Measurements from ENCODE around the gene CCDC33.

CCDC33 gene

DNA sequence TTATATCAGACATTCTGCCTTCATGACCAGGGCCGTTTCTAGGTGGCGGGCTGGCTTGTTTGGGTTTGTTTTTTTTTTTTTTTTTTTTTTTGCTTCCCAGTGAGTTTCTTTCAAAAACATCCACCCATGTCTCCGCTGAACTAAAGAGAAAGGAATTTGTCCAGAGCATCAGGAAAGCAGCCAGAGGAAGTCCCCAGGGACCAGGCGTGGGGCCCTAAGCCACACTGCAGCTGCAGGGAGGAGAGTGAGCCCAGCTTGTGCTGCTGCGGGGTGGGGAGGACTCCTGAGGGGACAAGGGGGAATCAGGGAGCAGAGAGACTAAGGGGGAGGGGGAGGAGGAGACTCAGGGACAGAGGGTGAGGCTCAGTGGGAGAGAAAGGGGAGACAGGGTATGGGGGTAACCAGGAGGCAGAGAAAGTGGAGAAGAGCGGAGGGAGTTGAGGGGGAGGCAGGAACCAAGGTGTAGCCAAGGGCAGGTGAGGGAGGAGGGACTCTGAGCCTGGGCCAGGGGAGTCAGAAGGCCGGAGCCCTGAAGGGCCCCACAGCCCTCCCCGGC, 81.8 kb downstream of the CCDC33 start:
- peak; percentile 66 for DNase-seq

DNA sequence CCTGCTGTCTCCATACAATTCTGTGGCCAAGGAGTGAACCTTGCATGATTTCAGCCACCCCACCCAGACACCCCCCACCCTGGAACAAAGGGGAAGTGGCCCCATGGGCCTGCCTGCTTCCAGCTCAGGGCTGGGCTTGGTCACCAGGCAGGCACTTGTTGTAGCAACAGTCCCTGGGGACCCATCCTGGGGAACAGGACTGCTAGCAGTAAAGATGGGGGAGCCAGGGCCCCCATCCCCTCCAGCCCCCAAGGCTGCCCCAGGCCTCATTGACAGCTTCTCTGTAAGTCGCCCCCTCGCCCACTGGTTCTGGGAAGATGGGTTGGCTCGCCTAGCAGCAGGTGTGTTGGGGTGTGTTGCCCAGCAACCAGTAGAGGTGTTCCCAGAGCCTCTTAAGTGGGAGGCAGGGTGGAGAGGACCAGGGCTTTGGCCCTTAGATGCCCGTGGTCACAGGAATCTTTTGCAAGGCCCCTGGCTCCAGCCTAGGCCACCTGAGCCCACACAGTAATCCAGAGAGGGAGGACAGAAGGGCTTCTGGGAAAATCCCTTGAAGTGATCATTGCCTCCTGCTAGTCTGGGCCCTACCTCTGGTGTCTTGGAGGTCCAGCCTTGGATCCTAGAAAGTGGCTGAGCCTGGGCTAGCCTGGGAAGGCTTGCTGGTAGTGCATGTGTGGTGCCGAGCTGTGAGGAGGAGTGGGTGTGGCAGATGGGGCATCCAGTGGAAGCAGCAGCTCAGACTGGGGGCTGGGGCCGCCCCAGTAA, 82.4 kb downstream of the CCDC33 start:
- DNase-seq, result peak; percentile 92

DNA sequence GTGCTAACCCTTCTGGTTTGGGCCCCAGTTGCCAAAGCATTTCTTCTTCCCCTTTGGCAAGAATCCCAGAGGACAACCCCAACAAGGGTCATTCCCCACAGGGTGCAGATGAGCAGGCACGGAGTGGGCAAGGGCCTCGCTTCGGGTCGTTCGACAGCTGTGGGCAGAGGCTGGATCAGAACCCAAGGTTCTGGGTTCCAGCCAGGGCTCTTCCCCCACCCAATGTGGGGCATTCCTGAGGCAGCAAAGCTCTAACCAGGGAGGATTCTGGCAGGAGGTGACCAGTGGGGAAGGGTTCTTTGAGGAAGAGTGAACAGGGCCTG, 83.0 kb downstream of the CCDC33 start:
- no peak for DNase-seq

DNA sequence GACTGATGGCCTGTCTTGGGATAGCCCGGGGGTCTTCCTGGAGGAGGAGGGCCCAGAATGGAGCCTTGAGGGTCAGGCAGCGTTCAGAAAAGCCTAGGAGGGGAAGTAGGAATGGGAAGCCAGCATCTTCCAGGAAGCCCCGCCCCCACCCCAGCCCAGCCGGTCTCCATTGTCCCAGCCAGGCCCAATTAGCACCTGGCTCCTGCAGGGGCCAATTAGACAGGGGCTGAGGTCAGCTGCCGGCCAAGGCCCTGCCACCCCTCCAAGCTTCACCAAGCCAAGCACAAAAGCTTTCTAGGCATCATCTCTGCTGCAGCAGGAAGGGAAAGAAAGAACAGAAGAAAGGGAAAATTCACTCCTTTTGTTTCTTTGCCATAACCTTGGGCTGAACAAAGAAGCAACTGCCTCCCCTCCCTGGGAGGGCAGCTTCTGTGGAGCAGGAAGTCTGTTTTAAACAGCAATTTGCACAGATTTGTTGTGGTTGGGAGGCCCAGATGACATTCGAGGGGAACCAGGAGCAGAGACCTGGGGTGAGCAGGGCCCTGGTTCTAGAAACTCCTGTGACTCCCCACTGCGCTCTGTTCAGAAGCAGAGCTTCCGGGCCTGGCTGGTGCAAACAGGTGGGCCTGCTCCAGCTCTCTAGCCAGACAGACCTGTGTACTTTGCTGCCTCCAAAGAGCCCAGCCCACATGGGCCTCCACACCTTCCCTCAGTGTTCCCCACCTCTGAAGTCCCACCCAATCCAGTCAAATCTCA, 83.6 kb downstream of the CCDC33 start:
- peak; percentile 22 for DNase-seq

DNA sequence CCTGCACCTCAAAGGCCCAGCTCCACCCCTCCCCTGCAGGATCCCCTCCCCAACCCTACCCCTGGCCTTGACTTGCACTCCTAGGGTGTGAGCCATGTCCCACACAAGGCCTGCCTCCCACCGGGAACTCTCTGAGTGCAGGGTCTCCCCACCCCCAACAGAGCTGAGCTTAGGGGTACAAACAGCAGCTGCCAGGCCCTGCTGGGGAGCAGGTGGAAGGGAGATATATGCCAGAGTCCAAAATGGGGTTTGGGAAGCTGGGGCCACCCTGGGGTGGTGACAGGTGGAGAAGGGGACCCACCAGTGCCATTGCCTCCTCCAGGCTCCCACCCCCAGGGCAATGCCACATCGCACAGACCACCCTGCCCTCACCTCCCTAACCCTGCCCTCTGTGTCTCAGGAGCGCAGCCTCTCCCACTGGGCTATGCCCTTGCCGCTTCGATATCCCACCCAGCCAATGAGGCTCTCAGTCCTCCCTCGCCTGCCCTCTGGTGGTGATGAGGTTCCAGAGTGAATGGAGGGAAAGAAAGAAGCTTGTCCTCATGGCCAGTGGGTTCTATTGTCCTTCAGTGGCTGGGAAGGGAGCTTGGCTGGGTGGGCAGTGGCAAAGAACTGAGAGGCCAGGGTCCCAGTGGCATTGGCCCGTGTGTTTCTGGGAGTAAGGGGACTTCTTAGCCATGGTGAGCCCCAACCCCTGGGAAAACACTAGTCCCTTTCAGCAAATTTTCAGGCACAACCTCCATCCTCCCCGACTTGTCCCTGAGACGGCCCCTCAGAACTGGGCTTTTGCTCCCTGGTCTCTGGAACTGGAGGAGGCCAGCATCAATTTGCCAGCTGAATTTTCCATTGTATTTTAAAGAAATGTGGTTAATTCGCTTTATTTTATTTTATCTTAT, 84.5 kb downstream of the CCDC33 start:
- peak; percentile 72 for DNase-seq

DNA sequence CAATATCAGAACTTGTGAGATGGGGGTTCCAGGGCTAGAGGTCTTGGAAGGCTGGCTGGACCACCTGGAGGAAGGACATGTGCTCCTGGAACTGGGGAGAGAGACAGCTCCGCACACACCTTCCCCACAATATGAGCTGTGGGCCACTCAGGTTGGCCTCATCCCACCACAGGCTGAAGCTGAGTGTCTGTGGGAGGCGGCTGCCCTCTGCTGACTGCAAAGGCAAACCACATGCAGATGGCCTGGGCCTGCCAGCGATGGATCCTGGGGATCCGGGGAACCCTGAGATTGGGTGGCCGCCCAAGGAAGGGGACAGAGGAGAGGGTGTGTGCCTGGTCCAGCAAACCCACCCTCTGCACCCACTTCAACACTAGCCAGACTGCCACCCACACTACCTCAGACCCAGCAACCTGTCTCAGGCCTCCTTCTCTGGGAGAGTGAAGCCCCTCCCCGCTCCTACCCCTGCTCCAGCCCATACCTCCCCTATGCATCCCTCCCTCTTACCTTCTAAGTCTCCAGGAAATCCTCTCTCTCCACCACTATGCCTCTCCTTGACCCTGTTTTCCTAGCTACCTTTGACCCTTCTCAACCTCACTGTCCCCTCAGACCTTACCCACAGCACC, 86.5 kb downstream of the CCDC33 start:
- DNase-seq, result peak; percentile 71

DNA sequence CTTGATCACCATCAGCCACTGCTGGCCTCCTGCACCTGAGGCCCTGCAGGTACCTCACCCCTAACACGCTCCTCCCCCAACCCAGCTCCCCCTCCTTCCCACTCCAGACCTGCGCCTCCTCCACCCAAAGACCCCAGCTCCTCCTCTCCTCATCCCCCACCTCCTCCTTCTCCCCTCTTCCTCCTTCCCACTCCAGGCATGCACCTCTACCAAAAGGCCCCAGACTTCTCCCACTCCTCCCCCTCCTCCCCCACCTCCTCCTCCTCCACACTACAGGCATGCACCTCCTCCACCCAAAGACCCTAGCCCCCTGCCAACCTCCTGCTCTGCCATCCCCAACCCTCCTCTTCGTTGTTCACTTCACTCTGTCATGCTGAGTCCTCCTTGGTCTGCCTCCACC, 88.6 kb downstream of the CCDC33 start:
- no peak for DNase-seq

DNA sequence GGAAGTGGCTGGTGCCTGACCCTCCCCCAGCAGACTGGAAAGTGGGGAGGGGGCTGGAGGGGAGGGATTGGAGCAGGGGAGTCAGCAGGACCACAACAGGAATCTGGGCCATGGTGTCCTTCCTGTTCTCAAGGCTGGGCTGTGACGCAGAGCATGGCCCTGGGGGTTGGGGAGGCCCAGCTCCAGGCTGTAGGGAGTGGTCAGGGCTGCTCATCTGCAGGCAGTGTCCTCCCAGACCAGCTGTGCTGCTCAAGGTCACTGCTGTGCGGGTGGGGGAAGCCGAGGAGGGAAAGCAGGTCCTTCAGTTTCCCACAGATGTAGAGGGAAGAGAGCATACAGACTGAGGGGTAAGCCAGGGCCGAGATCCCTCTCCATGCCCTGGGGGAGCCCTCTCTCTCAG, 90.6 kb downstream of the CCDC33 start:
- DNase-seq, result no peak

DNA sequence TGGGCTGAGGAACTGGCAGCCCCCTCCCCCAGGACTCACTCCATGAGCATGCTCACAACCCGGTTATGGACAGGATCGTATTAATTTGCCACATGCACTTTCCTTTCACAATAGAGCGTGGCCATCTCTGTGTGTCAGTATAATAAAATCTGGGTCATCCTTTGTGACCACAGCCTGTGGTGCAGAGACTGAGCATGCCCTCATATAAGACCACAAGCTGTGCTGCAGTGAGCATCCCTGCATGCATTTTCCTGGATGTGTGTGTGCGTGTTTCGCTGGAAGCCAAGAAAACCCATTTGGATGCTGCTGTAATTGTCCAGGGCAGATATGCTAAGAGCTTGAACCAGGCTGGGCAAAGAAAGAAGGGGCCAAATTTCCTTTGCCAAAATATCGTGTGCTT, 91.6 kb downstream of the CCDC33 start:
- no peak for DNase-seq

DNA sequence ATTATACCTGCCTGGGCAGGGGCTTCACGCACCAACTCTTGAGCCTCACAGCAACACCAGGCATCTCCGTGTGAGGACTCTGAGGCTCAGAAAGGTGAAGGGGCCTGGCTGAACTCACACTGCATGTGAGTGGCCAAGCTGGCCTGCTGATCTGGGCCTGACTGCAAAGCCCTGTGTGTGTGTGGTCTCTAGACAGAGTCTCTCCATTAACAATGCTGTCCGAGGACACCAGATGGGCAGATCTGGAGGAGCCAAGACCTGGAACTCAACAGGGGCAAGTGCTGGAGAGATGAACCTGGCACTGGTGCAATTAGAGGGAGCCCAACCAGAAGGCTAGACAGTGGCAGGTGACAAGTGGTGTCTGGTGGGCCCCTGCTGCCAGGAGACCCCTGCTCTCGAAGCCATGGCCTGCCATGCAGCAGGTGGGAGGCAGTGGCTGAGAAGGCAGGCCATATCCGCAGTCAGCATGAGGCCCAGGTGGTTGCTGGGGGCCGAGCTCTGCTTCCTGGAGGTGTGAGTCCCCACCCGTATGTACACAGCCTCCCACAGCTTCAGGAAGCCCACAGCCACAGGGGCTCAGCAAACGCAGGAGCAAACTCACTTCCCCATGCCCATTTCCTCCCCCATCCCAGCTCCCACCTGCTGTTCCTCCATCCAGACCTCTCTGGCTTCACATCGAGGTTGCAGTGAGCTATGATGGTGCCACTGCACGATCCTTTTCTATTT, 92.4 kb downstream of the CCDC33 start:
- DNase-seq, result no peak

DNA sequence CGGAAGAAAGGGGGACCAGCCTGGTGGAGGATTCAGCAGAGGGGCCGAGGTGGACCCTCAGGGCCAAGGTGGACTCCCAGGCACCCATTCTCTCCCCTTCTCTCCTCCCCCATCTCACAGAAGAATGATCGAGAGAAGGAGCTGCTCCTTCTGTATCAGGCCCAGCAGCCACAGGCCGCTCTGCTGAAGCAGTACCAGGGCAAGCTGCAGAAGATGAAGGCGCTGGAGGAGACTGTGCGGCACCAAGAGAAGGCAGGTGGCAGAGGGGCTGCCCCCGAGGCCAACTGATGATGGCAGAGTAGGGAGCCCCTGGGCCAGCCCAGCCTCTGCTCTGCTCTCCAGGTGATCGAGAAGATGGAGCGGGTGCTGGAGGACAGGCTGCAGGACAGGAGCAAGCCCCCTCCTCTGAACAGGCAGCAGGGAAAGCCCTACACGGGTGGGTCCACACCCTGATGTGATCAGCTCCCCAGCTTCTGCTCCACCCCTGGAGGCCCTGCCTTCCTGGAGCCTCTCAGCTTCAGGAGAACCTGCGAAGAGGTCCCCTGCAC, 94.8 kb downstream of the CCDC33 start:
- no peak for DNase-seq

DNA sequence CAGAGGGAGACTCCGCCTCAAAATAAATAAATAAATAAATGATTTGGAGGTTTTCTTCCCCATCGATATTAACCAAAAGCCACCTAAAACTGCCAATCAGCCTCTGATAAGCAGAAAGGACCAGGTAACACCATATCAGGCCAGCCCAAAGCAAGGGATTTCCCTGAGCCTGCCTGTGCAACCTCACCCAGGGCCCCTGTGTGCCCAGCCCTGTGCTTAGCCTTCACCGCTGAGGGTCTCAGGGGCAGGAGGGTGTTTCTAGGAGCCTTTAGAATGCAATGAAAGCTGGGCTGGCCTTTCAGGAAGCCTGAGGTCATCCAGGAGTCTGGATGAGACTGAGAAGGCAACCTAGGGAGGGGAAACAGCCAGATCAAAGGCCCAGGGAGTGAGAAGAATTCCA, 95.9 kb downstream of the CCDC33 start:
- no peak for DNase-seq

DNA sequence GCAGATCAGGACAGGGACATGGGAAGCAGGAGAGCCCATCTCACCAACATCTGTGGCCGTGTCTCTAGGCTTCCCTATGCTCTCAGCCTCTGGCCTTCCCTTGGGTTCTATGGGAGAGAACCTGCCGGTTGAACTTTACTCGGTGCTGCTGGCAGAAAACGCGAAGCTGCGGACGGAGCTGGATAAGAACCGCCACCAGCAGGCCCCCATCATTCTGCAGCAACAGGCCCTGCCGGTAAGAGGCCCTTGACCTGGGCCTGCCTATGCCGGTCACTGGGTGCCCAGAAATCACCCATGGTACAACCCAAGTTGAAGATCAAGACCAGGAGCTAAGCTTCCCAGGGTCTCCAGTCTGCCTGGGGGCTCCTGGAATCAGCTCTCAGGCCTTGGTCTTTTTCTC, 96.5 kb downstream of the CCDC33 start:
- no peak for DNase-seq

DNA sequence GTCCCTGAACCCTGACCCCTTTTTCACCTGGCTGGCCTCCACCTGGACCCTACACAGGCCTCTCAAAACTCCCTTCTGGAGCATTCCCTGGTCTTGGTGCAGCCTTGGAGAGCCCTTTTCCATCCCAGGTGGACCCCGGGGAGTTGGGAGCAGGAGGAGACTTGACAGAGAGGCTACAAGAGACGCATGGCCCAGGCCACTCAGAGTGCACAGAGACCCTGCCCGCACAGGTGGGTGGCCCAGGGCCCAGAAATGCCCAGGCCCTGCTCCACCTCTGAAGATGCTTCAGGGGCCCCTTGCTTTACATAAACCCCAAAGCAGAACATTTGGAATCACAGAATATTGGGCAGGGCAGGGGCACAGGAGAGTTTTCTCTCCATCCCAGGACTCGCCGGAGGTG, 97.0 kb downstream of the CCDC33 start:
- no peak for DNase-seq

DNA sequence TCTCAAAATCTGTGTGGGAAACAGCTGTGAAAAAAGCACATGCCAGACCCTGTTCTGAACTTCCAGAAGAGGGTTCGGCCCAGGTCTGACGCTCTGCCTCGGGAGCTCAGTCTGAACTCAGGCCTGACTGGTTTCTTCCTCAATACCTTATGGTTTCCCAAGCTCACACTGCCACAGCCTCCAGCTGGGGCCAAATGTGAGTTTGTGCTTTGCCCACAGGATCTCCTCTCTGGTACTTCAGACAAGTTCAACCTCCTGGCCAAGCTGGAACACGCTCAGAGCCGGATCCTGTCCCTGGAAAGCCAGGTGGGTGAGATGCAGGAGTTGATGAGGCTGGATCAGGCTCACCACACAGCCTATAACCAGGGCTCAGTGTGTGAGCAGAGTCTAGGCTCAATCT, 97.5 kb downstream of the CCDC33 start:
- DNase-seq, result no peak

DNA sequence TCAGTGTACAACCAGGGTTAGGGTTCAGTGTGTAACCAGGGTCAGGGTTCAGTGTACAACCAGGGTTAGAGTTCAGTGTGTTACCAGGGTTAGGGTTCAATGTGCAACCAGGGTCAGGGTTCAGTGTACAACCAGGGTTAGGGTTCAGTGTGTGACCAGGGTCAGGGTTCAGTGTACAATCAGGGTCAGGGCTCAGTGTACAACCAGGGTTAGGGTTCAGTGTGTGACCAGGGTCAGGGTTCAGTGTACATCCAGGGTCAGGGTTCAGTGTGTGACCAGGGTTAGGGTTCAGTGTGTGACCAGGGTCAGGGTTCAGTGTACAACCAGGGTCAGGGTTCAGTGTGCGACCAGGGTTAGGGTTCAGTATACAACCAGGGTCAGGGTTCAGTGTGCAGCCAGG, 98.0 kb downstream of the CCDC33 start:
- no peak for DNase-seq

DNA sequence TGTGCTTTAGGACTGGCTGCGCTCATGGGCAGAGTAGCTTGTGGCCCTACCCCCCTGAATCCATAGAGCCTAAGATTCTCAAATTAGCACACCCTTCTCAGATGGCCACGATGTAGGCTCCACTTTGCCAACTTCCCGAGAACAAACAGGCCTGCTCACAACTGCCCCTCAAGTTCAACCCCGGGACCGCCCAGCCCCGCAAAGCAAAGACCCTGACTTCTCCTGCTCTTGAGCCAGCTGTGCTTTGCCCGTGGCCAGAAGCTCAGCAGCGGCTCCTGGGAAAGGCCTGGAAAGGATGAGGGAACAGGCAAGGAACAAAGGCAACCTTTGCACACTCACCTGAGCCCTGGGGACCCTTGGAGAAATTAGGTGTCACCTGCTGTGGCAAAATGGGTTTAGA, 99.3 kb downstream of the CCDC33 start:
- DNase-seq, result no peak

DNA sequence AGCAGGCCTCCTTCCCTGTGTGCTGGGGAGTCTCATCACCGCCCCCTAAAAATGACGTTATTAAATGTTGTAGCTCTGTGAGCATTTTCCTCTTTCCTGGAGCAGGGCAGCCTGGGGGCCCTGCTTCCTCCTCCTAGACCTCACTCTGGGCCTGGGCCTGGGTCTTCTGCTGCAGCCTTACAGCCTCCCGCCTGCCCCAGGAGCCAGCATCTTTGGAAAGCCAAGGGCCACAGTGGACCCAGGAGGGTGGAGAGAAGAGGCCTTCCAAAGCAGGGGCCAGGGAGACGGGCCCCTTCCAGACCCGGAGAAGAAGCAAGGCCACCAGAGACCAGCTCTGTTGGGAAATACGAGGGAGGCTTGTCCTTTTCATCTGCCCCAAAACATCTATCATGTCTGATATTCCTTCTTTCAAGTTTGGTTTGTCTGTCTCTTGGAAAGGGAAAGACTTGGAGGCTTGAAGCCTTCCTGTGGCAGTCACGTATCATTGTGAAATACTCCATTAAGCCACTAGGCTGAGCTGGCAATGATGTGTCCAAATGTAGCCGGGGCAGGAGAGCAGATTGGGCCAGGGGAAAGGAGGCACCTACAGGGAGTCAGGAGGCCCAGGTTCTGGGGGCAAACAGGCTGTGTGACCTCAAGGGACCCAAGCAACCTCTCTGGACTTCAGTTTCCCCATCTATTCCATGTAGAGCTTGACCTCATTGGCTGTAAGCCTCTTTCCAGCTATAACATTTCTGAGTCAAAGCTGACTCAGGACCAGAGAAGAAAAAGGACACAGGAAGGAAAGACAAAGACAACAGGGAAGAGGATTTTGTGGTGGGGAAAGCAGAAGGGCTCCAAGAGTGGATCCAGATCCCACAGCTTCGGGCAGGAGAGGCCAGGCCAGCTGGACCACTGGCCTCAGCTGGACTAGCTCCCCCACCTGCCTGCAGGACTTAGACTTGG, 100.2 kb downstream of the CCDC33 start:
- DNase-seq, result no peak

DNA sequence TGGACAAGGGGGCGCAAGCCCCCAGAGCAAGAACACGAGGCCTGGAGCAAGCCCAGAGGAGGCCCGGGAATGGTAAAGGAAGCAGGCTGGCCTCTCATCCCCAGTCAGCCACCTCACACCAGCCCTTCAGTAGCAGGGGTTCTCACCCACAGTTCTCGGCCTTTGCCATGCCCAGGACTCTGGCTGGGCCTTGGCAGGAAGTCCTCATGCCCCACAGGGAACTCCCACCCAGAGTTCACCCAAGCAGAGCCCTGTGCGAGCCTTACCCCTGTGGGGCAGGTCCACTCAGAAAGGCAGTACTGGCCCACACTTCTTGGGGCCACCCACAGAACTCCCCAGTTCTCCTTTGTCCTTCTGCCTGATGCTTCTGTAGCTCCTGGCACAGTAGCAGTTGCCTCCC, 101.0 kb downstream of the CCDC33 start:
- DNase-seq, result no peak

DNA sequence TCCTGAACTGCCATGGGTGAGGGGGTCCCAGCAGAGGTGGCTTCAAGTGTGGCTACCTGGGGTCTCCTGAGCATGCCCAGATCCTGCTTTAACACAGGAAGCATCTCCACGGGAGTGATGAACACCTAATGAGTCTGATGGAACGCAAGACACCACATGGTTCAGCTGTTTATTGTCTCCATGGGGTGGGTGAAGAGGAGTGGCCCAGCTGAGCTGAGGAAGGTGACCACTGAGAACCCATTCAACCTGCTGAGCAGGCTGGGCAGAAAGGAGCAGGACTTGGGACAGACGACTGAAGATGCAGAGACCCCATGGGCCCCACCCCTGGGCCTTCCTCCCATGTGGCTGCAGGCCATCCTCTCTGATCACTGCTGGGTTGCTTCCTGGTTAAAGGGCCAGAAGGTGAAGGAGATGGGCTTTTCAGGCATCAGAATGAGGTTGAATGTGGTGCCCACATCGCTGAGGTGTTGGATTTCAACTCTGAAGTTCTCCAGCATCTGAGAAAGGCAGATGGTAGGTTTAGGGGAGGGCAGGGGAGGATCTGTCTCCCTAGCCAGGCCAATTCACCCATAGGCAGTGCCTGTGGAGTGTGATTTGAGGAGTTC, 101.6 kb downstream of the CCDC33 start:
- DNase-seq, result no peak
